NT2/D1 (cell line): ENCODE measurements around the gene EML1.

ENCODE experiments used
- DNase-seq: peaks from one replicate; pipeline ENCODE4 v3.0.0-alpha.2; 2011; ENCODE audit warnings: low read depth, low spot score
- H3K27me3 ChIP-seq: 2 replicates; pipeline ENCODE4 v1.6.0; 2011; ENCODE audit warnings: mild to moderate bottlenecking; ENCODE audit not compliant: insufficient read length, insufficient read depth
- H3K36me3 ChIP-seq: 2 replicates; pipeline ENCODE4 v1.6.1; 2011; ENCODE audit warnings: mild to moderate bottlenecking, low read length, mixed read lengths; ENCODE audit not compliant: insufficient read depth, insufficient read length
- H3K4me1 ChIP-seq: 2 replicates; pipeline ENCODE4 v1.5.1; 2011; ENCODE audit not compliant: insufficient read depth, insufficient read length
- H3K4me3 ChIP-seq: 2 replicates; pipeline ENCODE4 v1.5.1; 2011; ENCODE audit warnings: low read depth; ENCODE audit not compliant: insufficient read length
- H3K9ac ChIP-seq: 2 replicates; pipeline ENCODE4 v1.6.0; 2011; ENCODE audit warnings: low read depth; ENCODE audit not compliant: insufficient read length
- H3K9me3 ChIP-seq: 2 replicates; pipeline ENCODE4 v1.5.1; 2011; ENCODE audit warnings: mild to moderate bottlenecking, low read length; ENCODE audit not compliant: insufficient read depth
- SUZ12 ChIP-seq: IDR thresholded peaks from 2 replicates; pipeline ENCODE4 v1.6.1; 2011; ENCODE audit not compliant: insufficient read length, insufficient read depth; ENCODE audit errors: extremely low read depth
- YY1 ChIP-seq: IDR thresholded peaks from 2 replicates; pipeline ENCODE4 v1.6.1; 2011; ENCODE audit not compliant: insufficient read length, insufficient read depth
- ZNF274 ChIP-seq: IDR thresholded peaks from 2 replicates; pipeline ENCODE4 v1.6.1; 2011; ENCODE audit warnings: mild to moderate bottlenecking, low read depth, low read length

Gene EML1

GRCh38 chr14:99975190-99975589 is 182.0 kb downstream of the EML1 start:
- no peaks in the 10 kb centered on the region for H3K4me1 ChIP-seq
- no peak overlapping the region for H3K9ac ChIP-seq
- TF ChIP-seq SUZ12 (no peak), YY1 (no peak)
- H3K27me3 ChIP-seq, result peaks cover 21% of the 10 kb centered on the region
- H3K9me3 ChIP-seq, result peaks cover 19% of the 10 kb centered on the region
- H3K4me3 ChIP-seq, result no peak overlapping the region
- DNase-seq, result no peak
- H3K36me3 ChIP-seq, result no peaks in the 10 kb centered on the region

DNA sequence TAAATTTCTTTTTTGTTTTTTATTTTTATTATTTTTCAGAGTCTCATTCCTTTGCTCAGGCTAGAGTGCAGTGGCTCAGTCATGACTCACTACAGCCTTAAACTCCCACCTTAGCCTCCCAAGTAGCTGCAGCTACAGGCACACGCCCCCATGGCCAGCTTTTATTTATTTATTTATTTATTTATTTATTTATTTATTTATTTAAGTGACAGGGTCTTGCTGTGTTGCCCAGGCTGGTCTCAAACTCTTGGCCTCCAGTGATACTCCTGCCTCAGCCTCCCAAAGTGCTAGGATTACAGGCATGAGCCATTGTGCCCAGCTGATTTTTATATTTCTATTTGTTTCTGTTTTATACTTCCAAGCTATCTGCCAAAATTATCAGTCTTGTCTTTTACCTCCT is 182.8 kb downstream of the EML1 start:
- Histone ChIP-seq H3K9me3 (peaks cover 14% of the 10 kb centered on the region), H3K4me1 (no peaks in the 10 kb centered on the region), H3K27me3 (peaks cover 13% of the 10 kb centered on the region), H3K9ac (no peak overlapping the region), H3K4me3 (no peak overlapping the region), H3K36me3 (no peaks in the 10 kb centered on the region)
- no peak for DNase-seq
- TF ChIP-seq SUZ12, result no peak
- TF ChIP-seq YY1, result no peak
- no peak for TF ChIP-seq ZNF274

DNA sequence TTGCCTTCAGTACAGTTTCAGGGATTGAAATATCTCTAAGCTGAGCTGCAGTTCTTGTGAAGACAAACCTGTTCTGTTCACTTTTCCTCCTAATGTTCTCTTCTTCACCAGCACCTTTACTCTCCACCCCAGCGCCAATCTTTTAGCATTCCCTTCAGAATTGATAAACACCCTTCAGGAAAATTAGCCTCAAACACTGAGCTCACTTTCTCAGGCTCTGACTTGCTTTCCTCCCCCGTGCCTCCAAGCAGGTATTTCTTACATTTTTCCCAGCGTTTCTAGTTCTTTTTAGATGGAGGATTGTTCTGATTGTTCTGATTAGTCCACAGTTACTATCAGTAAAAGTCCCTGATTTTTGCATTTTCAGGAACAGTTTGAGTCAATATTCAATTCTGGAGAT is 183.5 kb downstream of the EML1 start:
- H3K4me3 ChIP-seq, result no peak overlapping the region
- peaks cover 12% of the 10 kb centered on the region for H3K27me3 ChIP-seq
- H3K9me3 ChIP-seq, result peaks cover 14% of the 10 kb centered on the region
- TF ChIP-seq SUZ12 (no peak), ZNF274 (no peak), YY1 (no peak)
- H3K36me3 ChIP-seq, result no peaks in the 10 kb centered on the region
- no peaks in the 10 kb centered on the region for H3K4me1 ChIP-seq
- no peak for DNase-seq
- H3K9ac ChIP-seq, result no peak overlapping the region

GRCh38 chr14:99980299-99980698 is 187.1 kb downstream of the EML1 start:
- DNase-seq, result no peak
- H3K36me3 ChIP-seq, result no peaks in the 10 kb centered on the region
- H3K9ac ChIP-seq, result no peak overlapping the region
- TF ChIP-seq SUZ12, result no peak
- no peak for TF ChIP-seq ZNF274
- TF ChIP-seq YY1, result no peak
- H3K4me1 ChIP-seq, result no peaks in the 10 kb centered on the region
- H3K27me3 ChIP-seq, result no peaks in the 10 kb centered on the region
- H3K9me3 ChIP-seq, result peaks cover 5% of the 10 kb centered on the region; the same call in 1 of the 2 replicates
- no peak overlapping the region for H3K4me3 ChIP-seq

DNA sequence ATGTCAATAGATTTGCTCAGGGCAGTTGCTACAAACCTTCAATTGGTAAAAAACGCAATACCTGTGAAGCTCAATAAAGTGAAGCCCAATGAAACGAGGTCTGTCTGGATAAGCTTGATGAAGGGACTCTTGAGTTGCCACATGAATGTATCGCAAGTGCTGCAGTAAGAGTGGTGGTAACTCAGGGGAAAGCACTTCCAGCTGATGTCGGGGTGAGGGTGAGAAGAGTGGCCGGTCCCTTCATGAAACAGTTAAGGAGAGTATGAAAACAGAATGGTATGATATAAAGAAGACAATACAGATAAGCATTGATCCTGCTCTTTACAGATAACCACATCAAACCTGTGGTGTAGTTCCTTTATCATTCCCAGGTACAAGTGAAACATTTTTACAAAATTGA is 188.6 kb downstream of the EML1 start:
- Histone ChIP-seq H3K4me3 (no peak overlapping the region), H3K36me3 (no peaks in the 10 kb centered on the region), H3K9me3 (peaks cover 6% of the 10 kb centered on the region; the same call in 1 of the 2 replicates), H3K4me1 (no peaks in the 10 kb centered on the region), H3K27me3 (no peaks in the 10 kb centered on the region), H3K9ac (no peak overlapping the region)
- TF ChIP-seq YY1, result no peak
- TF ChIP-seq ZNF274, result no peak
- no peak for TF ChIP-seq SUZ12
- DNase-seq, result no peak

- Histone ChIP-seq H3K4me3 (no peak overlapping the region), H3K4me1 (no peaks in the 10 kb centered on the region), H3K9me3 (peaks cover 6% of the 10 kb centered on the region; the same call in 1 of the 2 replicates), H3K36me3 (no peaks in the 10 kb centered on the region), H3K27me3 (no peaks in the 10 kb centered on the region), H3K9ac (no peak overlapping the region)
- peak; percentile 39 for DNase-seq
- TF ChIP-seq YY1 (no peak), SUZ12 (no peak), ZNF274 (no peak)
These were observed 189.5 kb downstream of the EML1 start for GRCh38 chr14:99982537-99983250.

- TF ChIP-seq YY1, result no peak
- TF ChIP-seq ZNF274, result no peak
- no peak for TF ChIP-seq SUZ12
- no peaks in the 10 kb centered on the region for H3K27me3 ChIP-seq
- no peaks in the 10 kb centered on the region for H3K36me3 ChIP-seq
- DNase-seq, result no peak
- no peak overlapping the region for H3K9ac ChIP-seq
- no peak overlapping the region for H3K4me3 ChIP-seq
- no peaks in the 10 kb centered on the region for H3K4me1 ChIP-seq
- H3K9me3 ChIP-seq, result peaks cover 6% of the 10 kb centered on the region; the same call in 1 of the 2 replicates
These were observed 190.2 kb downstream of the EML1 start for GRCh38 chr14:99983251-99984015.
